HEK293 (cell line): ENCODE data around the gene PNKD.

ENCODE experiments used
- BCL11A ChIP-seq: fragments of 450-650 bp; formaldehyde crosslinking; IDR thresholded peaks from 2 replicates; pipeline ENCODE4 v1.5.1; 2016; ENCODE audit warnings: low read depth, missing biosample characterization, missing genetic modification characterization
- PBX3 ChIP-seq: sonication (generic); formaldehyde crosslinking; IDR thresholded peaks from 2 replicates; pipeline ENCODE4 v1.8.1; 2022; ENCODE audit warnings: mild to moderate bottlenecking, moderate library complexity, missing genetic modification reagents
- REPIN1 ChIP-seq: fragments of 450-650 bp; formaldehyde crosslinking; IDR thresholded peaks from 2 replicates; pipeline ENCODE4 v1.5.1; 2017; ENCODE audit warnings: missing biosample characterization, missing genetic modification characterization, low read depth
- ZBTB11 ChIP-seq: fragments of 450-650 bp; formaldehyde crosslinking; conservative IDR thresholded peaks from 2 replicates; pipeline ENCODE4 v1.5.1; 2016; ENCODE audit warnings: low read depth, missing biosample characterization, missing genetic modification characterization
- ZBTB7A ChIP-seq: fragments of 450-650 bp; formaldehyde crosslinking; IDR thresholded peaks from 2 replicates; pipeline ENCODE4 v1.5.1; 2016; ENCODE audit warnings: low read depth, missing biosample characterization, missing genetic modification characterization
- ZNF169 ChIP-seq: fragments of 450-650 bp; formaldehyde crosslinking; IDR thresholded peaks from 2 replicates; pipeline ENCODE4 v1.5.1; 2016; ENCODE audit warnings: missing biosample characterization, missing genetic modification characterization
- ZNF211 ChIP-seq: fragments of 450-650 bp; formaldehyde crosslinking; IDR thresholded peaks from 2 replicates; pipeline ENCODE4 v1.5.1; 2016; ENCODE audit warnings: low read depth, missing biosample characterization, missing genetic modification characterization
- TF ChIP-seq, protein P1 (sequence below): fragments of 450-650 bp; formaldehyde crosslinking; IDR thresholded peaks from 2 replicates; pipeline ENCODE4 v1.5.1; 2016; ENCODE audit warnings: missing biosample characterization, missing genetic modification characterization
- TF ChIP-seq, protein P2 (sequence below): fragments of 450-650 bp; formaldehyde crosslinking; IDR thresholded peaks from 2 replicates; pipeline ENCODE4 v1.5.1; 2016; ENCODE audit warnings: missing biosample characterization, missing genetic modification characterization, borderline replicate concordance
- TF ChIP-seq, protein P3 (sequence below): fragments of 450-650 bp; formaldehyde crosslinking; IDR thresholded peaks from 2 replicates; pipeline ENCODE4 v1.5.1; 2016; ENCODE audit warnings: missing biosample characterization, missing genetic modification characterization
- TF ChIP-seq, protein P4 (sequence below): fragments of 450-650 bp; formaldehyde crosslinking; IDR thresholded peaks from 2 replicates; pipeline ENCODE4 v1.5.1; 2016; ENCODE audit warnings: missing biosample characterization, missing genetic modification characterization, low read depth

GRCh38 chr2:218322768-218323525, 52.6 kb downstream of the PNKD start:
- TF ChIP-seq, protein P1, sequence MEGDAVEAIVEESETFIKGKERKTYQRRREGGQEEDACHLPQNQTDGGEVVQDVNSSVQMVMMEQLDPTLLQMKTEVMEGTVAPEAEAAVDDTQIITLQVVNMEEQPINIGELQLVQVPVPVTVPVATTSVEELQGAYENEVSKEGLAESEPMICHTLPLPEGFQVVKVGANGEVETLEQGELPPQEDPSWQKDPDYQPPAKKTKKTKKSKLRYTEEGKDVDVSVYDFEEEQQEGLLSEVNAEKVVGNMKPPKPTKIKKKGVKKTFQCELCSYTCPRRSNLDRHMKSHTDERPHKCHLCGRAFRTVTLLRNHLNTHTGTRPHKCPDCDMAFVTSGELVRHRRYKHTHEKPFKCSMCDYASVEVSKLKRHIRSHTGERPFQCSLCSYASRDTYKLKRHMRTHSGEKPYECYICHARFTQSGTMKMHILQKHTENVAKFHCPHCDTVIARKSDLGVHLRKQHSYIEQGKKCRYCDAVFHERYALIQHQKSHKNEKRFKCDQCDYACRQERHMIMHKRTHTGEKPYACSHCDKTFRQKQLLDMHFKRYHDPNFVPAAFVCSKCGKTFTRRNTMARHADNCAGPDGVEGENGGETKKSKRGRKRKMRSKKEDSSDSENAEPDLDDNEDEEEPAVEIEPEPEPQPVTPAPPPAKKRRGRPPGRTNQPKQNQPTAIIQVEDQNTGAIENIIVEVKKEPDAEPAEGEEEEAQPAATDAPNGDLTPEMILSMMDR (tag by site-specific recombination) = no peak
- TF ChIP-seq ZBTB7A (tag by site-specific recombination) (no peak), PBX3 (CRISPR knock-in tag) (no peak), ZBTB11 (no peak), ZNF169 (tag by site-specific recombination) (no peak), BCL11A (tag by site-specific recombination) (no peak), ZNF211 (tag by site-specific recombination) (no peak), REPIN1 (tag by site-specific recombination) (no peak)
- TF ChIP-seq, protein P2, sequence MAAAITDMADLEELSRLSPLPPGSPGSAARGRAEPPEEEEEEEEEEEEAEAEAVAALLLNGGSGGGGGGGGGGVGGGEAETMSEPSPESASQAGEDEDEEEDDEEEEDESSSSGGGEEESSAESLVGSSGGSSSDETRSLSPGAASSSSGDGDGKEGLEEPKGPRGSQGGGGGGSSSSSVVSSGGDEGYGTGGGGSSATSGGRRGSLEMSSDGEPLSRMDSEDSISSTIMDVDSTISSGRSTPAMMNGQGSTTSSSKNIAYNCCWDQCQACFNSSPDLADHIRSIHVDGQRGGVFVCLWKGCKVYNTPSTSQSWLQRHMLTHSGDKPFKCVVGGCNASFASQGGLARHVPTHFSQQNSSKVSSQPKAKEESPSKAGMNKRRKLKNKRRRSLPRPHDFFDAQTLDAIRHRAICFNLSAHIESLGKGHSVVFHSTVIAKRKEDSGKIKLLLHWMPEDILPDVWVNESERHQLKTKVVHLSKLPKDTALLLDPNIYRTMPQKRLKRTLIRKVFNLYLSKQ (tag by site-specific recombination) = no peak
- TF ChIP-seq, protein P3, sequence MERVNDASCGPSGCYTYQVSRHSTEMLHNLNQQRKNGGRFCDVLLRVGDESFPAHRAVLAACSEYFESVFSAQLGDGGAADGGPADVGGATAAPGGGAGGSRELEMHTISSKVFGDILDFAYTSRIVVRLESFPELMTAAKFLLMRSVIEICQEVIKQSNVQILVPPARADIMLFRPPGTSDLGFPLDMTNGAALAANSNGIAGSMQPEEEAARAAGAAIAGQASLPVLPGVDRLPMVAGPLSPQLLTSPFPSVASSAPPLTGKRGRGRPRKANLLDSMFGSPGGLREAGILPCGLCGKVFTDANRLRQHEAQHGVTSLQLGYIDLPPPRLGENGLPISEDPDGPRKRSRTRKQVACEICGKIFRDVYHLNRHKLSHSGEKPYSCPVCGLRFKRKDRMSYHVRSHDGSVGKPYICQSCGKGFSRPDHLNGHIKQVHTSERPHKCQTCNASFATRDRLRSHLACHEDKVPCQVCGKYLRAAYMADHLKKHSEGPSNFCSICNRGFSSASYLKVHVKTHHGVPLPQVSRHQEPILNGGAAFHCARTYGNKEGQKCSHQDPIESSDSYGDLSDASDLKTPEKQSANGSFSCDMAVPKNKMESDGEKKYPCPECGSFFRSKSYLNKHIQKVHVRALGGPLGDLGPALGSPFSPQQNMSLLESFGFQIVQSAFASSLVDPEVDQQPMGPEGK = peak; percentile 23
- TF ChIP-seq, protein P4, sequence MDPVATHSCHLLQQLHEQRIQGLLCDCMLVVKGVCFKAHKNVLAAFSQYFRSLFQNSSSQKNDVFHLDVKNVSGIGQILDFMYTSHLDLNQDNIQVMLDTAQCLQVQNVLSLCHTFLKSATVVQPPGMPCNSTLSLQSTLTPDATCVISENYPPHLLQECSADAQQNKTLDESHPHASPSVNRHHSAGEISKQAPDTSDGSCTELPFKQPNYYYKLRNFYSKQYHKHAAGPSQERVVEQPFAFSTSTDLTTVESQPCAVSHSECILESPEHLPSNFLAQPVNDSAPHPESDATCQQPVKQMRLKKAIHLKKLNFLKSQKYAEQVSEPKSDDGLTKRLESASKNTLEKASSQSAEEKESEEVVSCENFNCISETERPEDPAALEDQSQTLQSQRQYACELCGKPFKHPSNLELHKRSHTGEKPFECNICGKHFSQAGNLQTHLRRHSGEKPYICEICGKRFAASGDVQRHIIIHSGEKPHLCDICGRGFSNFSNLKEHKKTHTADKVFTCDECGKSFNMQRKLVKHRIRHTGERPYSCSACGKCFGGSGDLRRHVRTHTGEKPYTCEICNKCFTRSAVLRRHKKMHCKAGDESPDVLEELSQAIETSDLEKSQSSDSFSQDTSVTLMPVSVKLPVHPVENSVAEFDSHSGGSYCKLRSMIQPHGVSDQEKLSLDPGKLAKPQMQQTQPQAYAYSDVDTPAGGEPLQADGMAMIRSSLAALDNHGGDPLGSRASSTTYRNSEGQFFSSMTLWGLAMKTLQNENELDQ (tag by site-specific recombination) = no peak
